ENCODE data around the gene NMNAT1. TPM values are rescaled to one million over a fixed set of nuclear protein-coding genes. Genes with fewer than 3 reads are reported as not detected.

The NMNAT1 gene
- total RNA-seq, 1 experiment from 2014 or later: 2.8 TPM

DNA sequence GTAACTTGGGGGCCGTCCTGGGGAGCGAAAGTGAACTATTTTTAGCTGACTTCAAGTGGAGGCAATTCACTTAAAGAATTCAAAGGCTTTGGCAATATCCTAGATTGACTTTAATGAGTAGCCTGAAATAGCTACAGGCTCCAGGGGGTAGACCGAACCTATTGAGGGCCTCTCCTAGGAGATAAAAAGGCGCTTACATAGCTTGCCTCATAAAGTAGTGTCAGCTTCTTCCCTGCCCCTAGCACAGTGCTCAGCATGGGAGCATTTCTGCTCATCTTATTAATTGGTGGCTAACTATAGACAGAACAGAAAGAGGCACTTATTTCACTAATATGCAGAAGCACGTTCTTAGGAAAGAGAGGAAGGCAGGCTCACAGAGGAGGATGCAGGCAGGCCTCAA lies 20.9 kb upstream of the NMNAT1 start:
- Histone ChIP-seq H2BK5ac (ENCODE audit: insufficient read length, low read length) (no peak overlapping the region), H3K9me3 (ENCODE audit: control insufficient read depth, low read depth, low read length) (no peaks in the 10 kb centered on the region), H2BK15ac (ENCODE audit: low read depth, low read length) (no peak overlapping the region), H4K8ac (replicated peaks; ENCODE audit: insufficient read length, low read depth, low read length) (no peak overlapping the region), H2BK12ac (ENCODE audit: insufficient read length, low read depth, low read length) (no peak overlapping the region), H3K4me2 (ENCODE audit: insufficient read depth, insufficient read length, low read length) (no peak overlapping the region), H3K14ac (ENCODE audit: insufficient read depth, low read length) (no peak overlapping the region), H2AFZ (ENCODE audit: low read length) (no peak overlapping the region), H3K9ac (ENCODE audit: extremely low read depth, insufficient read length, low read length) (no peak overlapping the region), H3K23me2 (ENCODE audit: insufficient read length, low read depth, low read length, poor library complexity, severe bottlenecking) (no peaks in the 10 kb centered on the region), H2BK120ac (ENCODE audit: low read depth, low read length, poor library complexity, severe bottlenecking) (peak overlapping the region; percentile 1), H3K79me2 (ENCODE audit: insufficient read depth, low read length) (no peaks in the 10 kb centered on the region), H3T11ph (ENCODE audit: low read length) (no peak overlapping the region), H3K23ac (ENCODE audit: insufficient read length, low read depth, low read length) (no peak overlapping the region), H3K18ac (ENCODE audit: insufficient read length, low read depth, low read length) (no peak overlapping the region), H3K4ac (ENCODE audit: low read depth, low read length) (no peak overlapping the region), H3K56ac (ENCODE audit: insufficient read length, low read depth, low read length) (no peak overlapping the region), H4K20me1 (ENCODE audit: control insufficient read depth, insufficient read depth, insufficient read length) (no peaks in the 10 kb centered on the region), H2BK20ac (ENCODE audit: low read depth, low read length, poor library complexity, severe bottlenecking) (no peak overlapping the region), H3K27ac (ENCODE audit: insufficient read length, low read depth, low read length) (no peak overlapping the region), H3K27me3 (ENCODE audit: insufficient read depth, low read length) (no peaks in the 10 kb centered on the region), H2AK5ac (ENCODE audit: insufficient read length, low read length) (no peak overlapping the region), H3K79me1 (ENCODE audit: insufficient read depth, low read depth, low read length, poor library complexity, severe bottlenecking) (no peaks in the 10 kb centered on the region), H4K5ac (ENCODE audit: insufficient read length, low read depth, low read length) (no peak overlapping the region), H4K91ac (ENCODE audit: insufficient read length, low read depth, low read length) (no peak overlapping the region), H3K4me1 (ENCODE audit: insufficient read depth, low read length) (peaks cover 3% of the 10 kb centered on the region; the same call in 1 of the 2 replicates)
- TF ChIP-seq, protein P1, sequence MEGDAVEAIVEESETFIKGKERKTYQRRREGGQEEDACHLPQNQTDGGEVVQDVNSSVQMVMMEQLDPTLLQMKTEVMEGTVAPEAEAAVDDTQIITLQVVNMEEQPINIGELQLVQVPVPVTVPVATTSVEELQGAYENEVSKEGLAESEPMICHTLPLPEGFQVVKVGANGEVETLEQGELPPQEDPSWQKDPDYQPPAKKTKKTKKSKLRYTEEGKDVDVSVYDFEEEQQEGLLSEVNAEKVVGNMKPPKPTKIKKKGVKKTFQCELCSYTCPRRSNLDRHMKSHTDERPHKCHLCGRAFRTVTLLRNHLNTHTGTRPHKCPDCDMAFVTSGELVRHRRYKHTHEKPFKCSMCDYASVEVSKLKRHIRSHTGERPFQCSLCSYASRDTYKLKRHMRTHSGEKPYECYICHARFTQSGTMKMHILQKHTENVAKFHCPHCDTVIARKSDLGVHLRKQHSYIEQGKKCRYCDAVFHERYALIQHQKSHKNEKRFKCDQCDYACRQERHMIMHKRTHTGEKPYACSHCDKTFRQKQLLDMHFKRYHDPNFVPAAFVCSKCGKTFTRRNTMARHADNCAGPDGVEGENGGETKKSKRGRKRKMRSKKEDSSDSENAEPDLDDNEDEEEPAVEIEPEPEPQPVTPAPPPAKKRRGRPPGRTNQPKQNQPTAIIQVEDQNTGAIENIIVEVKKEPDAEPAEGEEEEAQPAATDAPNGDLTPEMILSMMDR (conservative IDR thresholded peaks at IDR 0.05): no peak
- H3K27me3 Mint-ChIP-seq (ENCODE audit: low read depth): no peaks in the 10 kb centered on the region
- DNase-seq: no peak
- no peaks in the 10 kb centered on the region for H3K36me3 Mint-ChIP-seq (ENCODE audit: insufficient read depth in 1 of 3, low read depth in 3 of 3)
- H3K9me3 Mint-ChIP-seq: no peaks in the 10 kb centered on the region
- peaks cover 28 to 37% of the 10 kb centered on the region in 2 experiments for H3K4me1 Mint-ChIP-seq
- H3K27ac Mint-ChIP-seq: peak overlapping the region in 2 of 3 experiments; percentile 33 to 38; a peak in 4 of 7 replicates
- WGBS (ENCODE audit: extremely low coverage, insufficient read length, low lambda C conversion rate): no CpG with 5 or more reads among the region's 5 CpGs
- H3K4me3 Mint-ChIP-seq: no peak overlapping the region; a peak in 1 of 5 replicates
